Upper lobe of left lung (tissue), 4 donors: ENCODE data around the gene VAT1L.

ENCODE experiments used
- CTCF ChIP-seq, 6 experiments: fragments of 450-650 bp in 4 of 6; fragments of 200-600 bp in 2 of 6; sonication (generic) in 2 of 6; IDR thresholded peaks; one replicate each; pipeline ENCODE4 v1.5.1; 2016 to 2019; ENCODE audit warnings: antibody characterized with exemption in 6 of 6
- EP300 ChIP-seq, 4 donors: sonication (generic); formaldehyde crosslinking; IDR thresholded peaks; one replicate each; pipeline ENCODE4 v1.5.1; 2017; ENCODE audit warnings: antibody characterized with exemption in 4 of 4, control low read depth in 2 of 4
- POLR2A ChIP-seq, 4 donors: fragments of 450-650 bp; IDR thresholded peaks; one replicate each; pipeline ENCODE4 v1.5.1; 2016 to 2017; ENCODE audit warnings: antibody characterized with exemption in 4 of 4, mild to moderate bottlenecking in 2 of 4

GRCh38 chr16:77794586-77794985 lies 6.2 kb downstream of the VAT1L start:
- TF ChIP-seq CTCF (IDR thresholded peaks at IDR 0.05) = no peak
- no peak for TF ChIP-seq EP300 (IDR thresholded peaks at IDR 0.05)
- TF ChIP-seq POLR2A (IDR thresholded peaks at IDR 0.05) = no peak
